Muscle layer of duodenum (tissue), 2 donors: ENCODE data around the gene TTC21B.
"Not testable (repeated sequence)": the region's sequence is repeated elsewhere in the genome, so short reads cannot be mapped to it uniquely, and the experiment has no call there.

Source experiments
- H3K27ac ChIP-seq: one replicate; pipeline ENCODE4 v1.7.0; 2013; ENCODE audit warnings: mild to moderate bottlenecking, low read length
- H3K27me3 ChIP-seq: one replicate; pipeline ENCODE4 v1.7.0; 2013; ENCODE audit warnings: low read depth, mild to moderate bottlenecking, control low read depth, low read length
- H3K36me3 ChIP-seq, 2 donors: one replicate each; pipeline ENCODE4 v1.7.0; 2013; ENCODE audit warnings: low read length in 2 of 2, control low read depth in 1 of 2, mild to moderate bottlenecking in 1 of 2; ENCODE audit not compliant: insufficient read depth in 2 of 2, control insufficient read depth in 1 of 2
- H3K4me1 ChIP-seq, 2 donors: one replicate each; pipeline ENCODE4 v1.7.0; 2013; ENCODE audit warnings: low read length in 2 of 2, mild to moderate bottlenecking in 2 of 2, control low read depth in 1 of 2, moderate library complexity in 1 of 2; ENCODE audit not compliant: insufficient read depth in 2 of 2, control insufficient read depth in 1 of 2
- H3K4me3 ChIP-seq, 2 donors: one replicate each; pipeline ENCODE4 v1.7.0; 2013; ENCODE audit warnings: low read length in 2 of 2, low read depth in 1 of 2, mild to moderate bottlenecking in 1 of 2
- H3K9me3 ChIP-seq, 2 donors: one replicate each; pipeline ENCODE4 v1.7.0; 2013; ENCODE audit warnings: low read length in 2 of 2, control low read depth in 1 of 2, mild to moderate bottlenecking in 1 of 2; ENCODE audit not compliant: control insufficient read depth in 1 of 2
- donor health status: healthy.

Gene TTC21B

GRCh38 chr2:165861083-165861482, 92.5 kb downstream of the TTC21B start:
- not testable (repeated sequence) for H3K27ac ChIP-seq, H3K4me1 ChIP-seq, H3K4me3 ChIP-seq, H3K36me3 ChIP-seq, H3K27me3 ChIP-seq, H3K9me3 ChIP-seq

- not testable (repeated sequence) for H3K4me1 ChIP-seq, H3K9me3 ChIP-seq, H3K27me3 ChIP-seq, H3K4me3 ChIP-seq, H3K27ac ChIP-seq, H3K36me3 ChIP-seq
Observed at GRCh38 chr2:165859723-165860122, 93.9 kb downstream of the TTC21B start.

- Histone ChIP-seq H3K9me3 (no peaks in the 10 kb centered on the region), H3K27me3 (no peaks in the 10 kb centered on the region), H3K4me1 (no peaks in the 10 kb centered on the region), H3K36me3 (no peaks in the 10 kb centered on the region), H3K4me3 (no peak overlapping the region), H3K27ac (no peak overlapping the region)
Observed at GRCh38 chr2:165857876-165858275, 95.7 kb downstream of the TTC21B start.

GRCh38 chr2:165852394-165852793, 101.2 kb downstream of the TTC21B start:
- H3K4me1 ChIP-seq, result no peaks in the 10 kb centered on the region
- no peaks in the 10 kb centered on the region for H3K27me3 ChIP-seq
- H3K9me3 ChIP-seq, result peaks cover 7 to 11% of the 10 kb centered on the region in 2 donors
- no peaks in the 10 kb centered on the region for H3K36me3 ChIP-seq
- H3K27ac ChIP-seq, result no peak overlapping the region
- no peak overlapping the region for H3K4me3 ChIP-seq

- H3K9me3 ChIP-seq, result peaks cover 0 to 11% of the 10 kb centered on the region in 2 donors
- no peak overlapping the region for H3K4me3 ChIP-seq
- H3K36me3 ChIP-seq, result no peaks in the 10 kb centered on the region
- no peak overlapping the region for H3K27ac ChIP-seq
- H3K27me3 ChIP-seq, result no peaks in the 10 kb centered on the region
- H3K4me1 ChIP-seq, result no peaks in the 10 kb centered on the region
Observed at GRCh38 chr2:165847001-165847400, 106.6 kb downstream of the TTC21B start.

- Histone ChIP-seq H3K4me3 (no peak overlapping the region), H3K36me3 (no peaks in the 10 kb centered on the region), H3K27me3 (no peaks in the 10 kb centered on the region), H3K9me3 (peaks cover 0 to 11% of the 10 kb centered on the region in 2 donors), H3K4me1 (no peaks in the 10 kb centered on the region), H3K27ac (no peak overlapping the region)
Observed at GRCh38 chr2:165846056-165846455, 107.5 kb downstream of the TTC21B start.

GRCh38 chr2:165844216-165844615, 109.4 kb downstream of the TTC21B start:
- H3K4me3 ChIP-seq, result no peak overlapping the region
- H3K27me3 ChIP-seq, result no peaks in the 10 kb centered on the region
- no peaks in the 10 kb centered on the region for H3K4me1 ChIP-seq
- no peaks in the 10 kb centered on the region for H3K9me3 ChIP-seq
- no peaks in the 10 kb centered on the region for H3K36me3 ChIP-seq
- no peak overlapping the region for H3K27ac ChIP-seq

- Histone ChIP-seq H3K36me3 (no peaks in the 10 kb centered on the region), H3K27ac (no peak overlapping the region), H3K27me3 (no peaks in the 10 kb centered on the region), H3K4me3 (no peak overlapping the region), H3K4me1 (no peaks in the 10 kb centered on the region), H3K9me3 (no peaks in the 10 kb centered on the region)
Observed at GRCh38 chr2:165843351-165843750, 110.2 kb downstream of the TTC21B start.

- Histone ChIP-seq H3K27me3 (no peaks in the 10 kb centered on the region), H3K27ac (no peak overlapping the region), H3K4me1 (no peaks in the 10 kb centered on the region), H3K9me3 (no peaks in the 10 kb centered on the region), H3K4me3 (no peak overlapping the region), H3K36me3 (no peaks in the 10 kb centered on the region)
Observed at GRCh38 chr2:165840333-165840958, 113.1 kb downstream of the TTC21B start.

- H3K36me3 ChIP-seq, result no peaks in the 10 kb centered on the region
- no peaks in the 10 kb centered on the region for H3K9me3 ChIP-seq
- no peak overlapping the region for H3K4me3 ChIP-seq
- H3K27ac ChIP-seq, result no peak overlapping the region
- H3K4me1 ChIP-seq, result no peaks in the 10 kb centered on the region
- H3K27me3 ChIP-seq, result no peaks in the 10 kb centered on the region
Observed at GRCh38 chr2:165839610-165840009, 114.0 kb downstream of the TTC21B start.

GRCh38 chr2:165837122-165837521, 116.5 kb downstream of the TTC21B start:
- Histone ChIP-seq H3K27me3 (no peaks in the 10 kb centered on the region), H3K36me3 (no peaks in the 10 kb centered on the region), H3K9me3 (no peaks in the 10 kb centered on the region), H3K27ac (no peak overlapping the region), H3K4me3 (no peak overlapping the region), H3K4me1 (no peaks in the 10 kb centered on the region)

- Histone ChIP-seq H3K36me3 (no peaks in the 10 kb centered on the region), H3K9me3 (no peaks in the 10 kb centered on the region), H3K4me3 (no peak overlapping the region), H3K27me3 (no peaks in the 10 kb centered on the region), H3K27ac (no peak overlapping the region), H3K4me1 (no peaks in the 10 kb centered on the region)
Observed at GRCh38 chr2:165835363-165835762, 118.2 kb downstream of the TTC21B start.
